HepG2 (cell line): Measurements from ENCODE around the gene VIT. TPM values are rescaled to one million over a fixed set of nuclear protein-coding genes. Genes with fewer than 3 reads are reported as not detected.

Source experiments
- ATAC-seq: fragments of 200-7000 bp; cut with Tn5 transposase; 3 replicates; pipeline ENCODE4 v1.9.1; 2020; ENCODE audit warnings: mild to moderate bottlenecking, moderate library complexity
- BruUV-seq: library from RNA; stranded (reverse); fragments of 400-500 nt; replicated peaks from 2 replicates; lab custom pipeline; 2021; lab: Mats Ljungman, UMichigan
- CTCF ChIA-PET: fragments of 300-600 bp; formaldehyde crosslinking; extraction: SDS; loops from one replicate; lab custom pipeline; 2021; ENCODE audit warnings: low total read pairs, inconsistent platforms, low intra/inter-chr PET ratio; lab: Yijun Ruan, JAX
- POLR2A ChIA-PET: fragments of 350-600 bp; sonication (Branson Sonifier 250); formaldehyde crosslinking; loops from one replicate; lab custom pipeline; 2020; ENCODE audit warnings: antibody characterized with exemption, inconsistent platforms; lab: Yijun Ruan, JAX
- DNase-seq: peaks from one replicate; pipeline ENCODE4 v3.0.0-alpha.2; 2015; ENCODE audit warnings: low spot score
- FAIRE-seq: peaks from 3 replicates; lab custom pipeline; 2011; peaks lifted over from hg19 to GRCh38; lab: Jason Lieb, UNC
- H2AFZ ChIP-seq: one replicate; pipeline ENCODE4 v1.6.1; 2011; ENCODE audit warnings: low read length, inconsistent platforms
- H3K27ac ChIP-seq: fragments of 300-600 bp; 3 replicates; pipeline ENCODE4 v1.8.0; 2011; ENCODE audit warnings: mixed run types, mild to moderate bottlenecking, mixed read lengths, low read length, inconsistent platforms; ENCODE audit not compliant: insufficient read depth; ENCODE audit errors: extremely low read length
- H3K27me3 ChIP-seq, 2 experiments: fragments of 200-600 bp in 1 of 2; 2 replicates in 1 of 2; 3 replicates in 1 of 2; pipeline versions ENCODE4 v1.6.0 to v1.8.0; 2011; ENCODE audit warnings: low read length in 2 of 2, mild to moderate bottlenecking in 2 of 2, moderate library complexity in 2 of 2, inconsistent platforms in 1 of 2; ENCODE audit not compliant: insufficient read depth in 2 of 2, control insufficient read depth in 1 of 2
- H3K36me3 ChIP-seq, 2 experiments: fragments of 200-600 bp in 1 of 2; replicated peaks in 1 of 2; 2 replicates in 1 of 2; 3 replicates in 1 of 2; pipeline versions ENCODE4 v1.5.1 to v1.8.0; 2011; ENCODE audit warnings: low read length in 2 of 2, inconsistent platforms in 1 of 2; ENCODE audit not compliant: insufficient read depth in 2 of 2, control insufficient read depth in 1 of 2
- H3K4me1 ChIP-seq: 2 replicates; pipeline ENCODE4 v1.5.1; 2012; ENCODE audit warnings: low read length, inconsistent platforms; ENCODE audit not compliant: insufficient read depth
- H3K4me2 ChIP-seq: 2 replicates; pipeline ENCODE4 v1.6.0; 2011; ENCODE audit warnings: low read depth, low read length, inconsistent platforms
- H3K4me3 ChIP-seq, 3 experiments: fragments of 200-600 bp in 1 of 3; sonication (generic), shearing (Covaris generic) in 1 of 3; replicated peaks in 1 of 3; 2 replicates each; pipeline ENCODE4 v1.5.1; 2011 to 2016; ENCODE audit warnings: low read length in 3 of 3, inconsistent platforms in 2 of 3, low read depth in 2 of 3, mild to moderate bottlenecking in 2 of 3, control low read depth in 1 of 3, mixed read lengths in 1 of 3; ENCODE audit not compliant: insufficient read depth in 1 of 3
- H3K79me2 ChIP-seq: one replicate; pipeline ENCODE4 v1.6.1; 2011; ENCODE audit warnings: low read length, inconsistent platforms; ENCODE audit not compliant: insufficient read depth
- H3K9ac ChIP-seq: 2 replicates; pipeline ENCODE4 v1.6.0; 2011; ENCODE audit warnings: mild to moderate bottlenecking, low read depth, low read length, inconsistent platforms; ENCODE audit not compliant: insufficient read depth
- H3K9me3 ChIP-seq: 2 replicates; pipeline ENCODE4 v1.5.1; 2012; ENCODE audit warnings: mild to moderate bottlenecking, low read length
- H4K20me1 ChIP-seq: 2 replicates; pipeline ENCODE4 v1.6.0; 2011; ENCODE audit warnings: inconsistent platforms, mild to moderate bottlenecking, low read length, moderate library complexity; ENCODE audit not compliant: insufficient read depth
- DR1 ChIP-seq: sonication (generic); formaldehyde crosslinking; IDR thresholded peaks from 2 replicates; pipeline ENCODE4 v1.8.0; 2021; ENCODE audit warnings: mild to moderate bottlenecking, missing genetic modification reagents, inconsistent platforms
- FOSL2 ChIP-seq: sonication (generic); formaldehyde crosslinking; IDR thresholded peaks from 2 replicates; pipeline ENCODE4 v1.4.0; 2020; ENCODE audit warnings: missing genetic modification reagents
- KIAA2018 ChIP-seq: sonication (generic); formaldehyde crosslinking; IDR thresholded peaks from 2 replicates; pipeline ENCODE4 v1.5.0; 2020; ENCODE audit warnings: mild to moderate bottlenecking, missing genetic modification reagents, borderline replicate concordance
- NR2F6 ChIP-seq, 2 experiments: IDR thresholded peaks; 2 replicates each; pipeline ENCODE4 v1.6.1; 2016; ENCODE audit warnings: antibody characterized with exemption in 1 of 2, mild to moderate bottlenecking in 1 of 2
- PCBP1 ChIP-seq: fragments of 200-400 bp; formaldehyde crosslinking; IDR thresholded peaks from 2 replicates; pipeline ENCODE4 v1.6.1; 2017; ENCODE audit warnings: mild to moderate bottlenecking, low read depth, low read length, borderline replicate concordance
- RAD51 ChIP-seq: fragments of 450-650 bp; IDR thresholded peaks from 2 replicates; pipeline ENCODE4 v1.6.1; 2016; ENCODE audit warnings: borderline replicate concordance
- STAG1 ChIP-seq: sonication (generic); formaldehyde crosslinking; IDR thresholded peaks from 2 replicates; pipeline ENCODE4 v1.4.0; 2020; ENCODE audit warnings: missing genetic modification reagents
- U2AF1 ChIP-seq: fragments of 200-400 bp; formaldehyde crosslinking; optimal IDR thresholded peaks from 2 replicates; pipeline ENCODE3; 2017; ENCODE audit warnings: mild to moderate bottlenecking, low read depth, low read length
- WGBS: methylation state at CpG from one replicate; pipeline ENCODE4 v1.1.6; 2017; ENCODE audit warnings: low lambda C conversion rate; 5-methylcytosine and 5-hydroxymethylcytosine counted together
- in situ Hi-C: cut with HindIII; loops from 2 replicates; pipeline ENCODE4 v1.10.0; 2017; ENCODE audit warnings: low pct_unique_long_range_greater_than_20kb; ENCODE audit not compliant: extremely low pct_ligation_motif_present
- intact Hi-C: fragments of 100-400 bp; cut with micrococcal nuclease; formaldehyde crosslinking; loops from one replicate; pipeline ENCODE4 v1.10.0; 2022; ENCODE audit not compliant: unreplicated experiment
- polyA plus RNA-seq, 8 experiments: library from polyadenylated mRNA; depleted of rRNA in 3 of 8; stranded (reverse) in 7 of 8; unstranded in 1 of 8; fragments of >200 nt; fragmentation: Illumina TruSeq in 4 of 8; extraction: Trizol in 4 of 8; gene quantifications; 2 replicates each; pipeline versions ENCODE4 v1.2.1 to v1.2.3, GENCODE V29; 2011 to 2016; ENCODE audit warnings: low read depth in 4 of 8, missing spikeins in 1 of 8, mixed read lengths in 1 of 8; ENCODE audit not compliant: insufficient read depth in 1 of 8
- total RNA-seq, 5 experiments: library from RNA; depleted of rRNA; stranded (reverse); fragments of >200 nt; fragmentation: Illumina TruSeq; extraction: Trizol; gene quantifications; 2 replicates each; pipeline ENCODE4 v1.2.3, GENCODE V29; 2016; ENCODE audit warnings: low read depth in 1 of 5
- TF ChIP-seq, protein P1 (sequence below): sonication (generic); formaldehyde crosslinking; IDR thresholded peaks from 2 replicates; pipeline ENCODE4 v1.5.0; 2020; ENCODE audit warnings: mild to moderate bottlenecking, missing genetic modification reagents, moderate library complexity

Gene VIT
- total and polyA plus RNA-seq, 2 of the 13 experiments (the other 11 are each of a cell fraction or from before 2014, with no cell fraction given) = not detected

DNA sequence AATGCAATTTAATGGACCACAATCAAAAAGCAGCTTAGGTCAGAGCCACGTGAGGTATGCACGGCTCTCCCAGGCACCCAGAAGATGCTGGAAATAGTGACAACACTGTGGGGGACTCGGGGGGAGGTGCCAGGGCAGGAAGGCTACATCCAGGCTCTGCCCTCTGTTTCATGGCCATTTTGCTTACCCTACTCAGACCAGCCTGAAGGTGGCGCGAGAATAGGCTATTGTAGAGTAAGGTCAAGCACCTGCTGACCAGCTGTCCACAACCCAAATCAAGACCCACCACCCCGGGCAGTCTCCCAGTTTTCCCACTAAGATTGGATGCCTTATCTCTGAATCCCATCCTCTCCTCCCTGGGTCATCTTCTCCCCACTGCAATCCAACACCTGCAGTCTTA, 115.7 kb downstream of the VIT start:
- no peak for FAIRE-seq
- DNase-seq = peak; percentile 35
- in situ Hi-C loops = no loop called here
- Histone ChIP-seq H3K4me2 (no peak overlapping the region), H4K20me1 (no peaks in the 10 kb centered on the region), H3K27me3 (peaks cover 2 to 10% of the 10 kb centered on the region in 2 experiments; a peak in 2 of 5 replicates), H3K36me3 (no peaks in the 10 kb centered on the region), H3K4me3 (no peak overlapping the region), H3K27ac (no peak overlapping the region), H3K9ac (no peak overlapping the region), H2AFZ (no peak overlapping the region), H3K9me3 (no peaks in the 10 kb centered on the region), H3K79me2 (no peaks in the 10 kb centered on the region), H3K4me1 (no peaks in the 10 kb centered on the region)
- WGBS = under 1% methylated on average over 6 of the region's 6 CpGs
- TF ChIP-seq NR2F6 (IDR thresholded peaks at IDR 0.05) (no peak), NR2F6 (CRISPR knock-in tag; IDR thresholded peaks at IDR 0.05) (0 out of 2 replicates have a peak, but pooled peaks have one; percentile 17), FOSL2 (CRISPR knock-in tag) (0 out of 2 replicates have a peak, but pooled peaks have one; percentile 8), STAG1 (CRISPR knock-in tag) (peak; percentile 51), DR1 (CRISPR knock-in tag) (no peak)
- TF ChIP-seq, protein P1, sequence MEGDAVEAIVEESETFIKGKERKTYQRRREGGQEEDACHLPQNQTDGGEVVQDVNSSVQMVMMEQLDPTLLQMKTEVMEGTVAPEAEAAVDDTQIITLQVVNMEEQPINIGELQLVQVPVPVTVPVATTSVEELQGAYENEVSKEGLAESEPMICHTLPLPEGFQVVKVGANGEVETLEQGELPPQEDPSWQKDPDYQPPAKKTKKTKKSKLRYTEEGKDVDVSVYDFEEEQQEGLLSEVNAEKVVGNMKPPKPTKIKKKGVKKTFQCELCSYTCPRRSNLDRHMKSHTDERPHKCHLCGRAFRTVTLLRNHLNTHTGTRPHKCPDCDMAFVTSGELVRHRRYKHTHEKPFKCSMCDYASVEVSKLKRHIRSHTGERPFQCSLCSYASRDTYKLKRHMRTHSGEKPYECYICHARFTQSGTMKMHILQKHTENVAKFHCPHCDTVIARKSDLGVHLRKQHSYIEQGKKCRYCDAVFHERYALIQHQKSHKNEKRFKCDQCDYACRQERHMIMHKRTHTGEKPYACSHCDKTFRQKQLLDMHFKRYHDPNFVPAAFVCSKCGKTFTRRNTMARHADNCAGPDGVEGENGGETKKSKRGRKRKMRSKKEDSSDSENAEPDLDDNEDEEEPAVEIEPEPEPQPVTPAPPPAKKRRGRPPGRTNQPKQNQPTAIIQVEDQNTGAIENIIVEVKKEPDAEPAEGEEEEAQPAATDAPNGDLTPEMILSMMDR = peak; percentile 70
- peak; percentile 96 for ATAC-seq
- ChIA-PET POLR2A (no interaction called here), CTCF (interaction anchor here (0.7 to 1.5 kb wide), 2 partner anchors 106 kb away, joined by 3 read pairs; no protein-coding TSS in a partner anchor)
- intact Hi-C loops = no loop called here
- BruUV-seq = no TSS peak

- H3K4me1 ChIP-seq = peaks cover 34% of the 10 kb centered on the region
- H3K36me3 ChIP-seq = no peaks in the 10 kb centered on the region
- WGBS = 83% methylated on average over 2 of the region's 2 CpGs
- no peak overlapping the region for H3K4me3 ChIP-seq
- H3K9me3 ChIP-seq = no peaks in the 10 kb centered on the region
- H3K27me3 ChIP-seq = peaks cover 0 to 6% of the 10 kb centered on the region in 2 experiments; a peak in 1 of 5 replicates
- ATAC-seq = no peak
- ChIA-PET POLR2A (no interaction called here), CTCF (no interaction called here)
- BruUV-seq = no TSS peak
- in situ Hi-C loops (no loop called here), intact Hi-C loops (no loop called here)
- H2AFZ ChIP-seq = no peak overlapping the region
- no peak overlapping the region for H3K9ac ChIP-seq
- no peak overlapping the region for H3K27ac ChIP-seq
- DNase-seq = no peak
- no peak overlapping the region for H3K4me2 ChIP-seq
- no peaks in the 10 kb centered on the region for H3K79me2 ChIP-seq
- H4K20me1 ChIP-seq = no peaks in the 10 kb centered on the region
- no peak for FAIRE-seq
- no peak for TF ChIP-seq PCBP1
- no peak for TF ChIP-seq RAD51
- no peak for TF ChIP-seq KIAA2018 (CRISPR knock-in tag)
- no peak for TF ChIP-seq U2AF1
Observed at GRCh38 chr2:36818542-36818941, 122.0 kb downstream of the VIT start.
